Endothelial cell (in vitro differentiated cells): Measurements from ENCODE around the gene TRAPPC5. TPM values are rescaled to one million over a fixed set of nuclear protein-coding genes. Genes with fewer than 3 reads are reported as not detected.

ENCODE experiments used
- DNase-seq: peaks from one replicate; pipeline ENCODE4 v3.0.0; 2021; ENCODE audit warnings: low spot score
- H3K27ac Mint-ChIP-seq: one replicate; pipeline ENCODE4 v1.8.0; 2021; ENCODE audit warnings: mixed read lengths, inconsistent platforms; ENCODE audit not compliant: unreplicated experiment
- H3K27me3 Mint-ChIP-seq: one replicate; pipeline ENCODE4 v1.8.0; 2021; ENCODE audit warnings: mild to moderate bottlenecking, moderate library complexity, mixed read lengths, inconsistent platforms; ENCODE audit not compliant: unreplicated experiment
- H3K36me3 Mint-ChIP-seq: one replicate; pipeline ENCODE4 v1.8.0; 2021; ENCODE audit warnings: mild to moderate bottlenecking, low read depth, mixed read lengths, inconsistent platforms; ENCODE audit not compliant: unreplicated experiment
- H3K4me1 Mint-ChIP-seq: one replicate; pipeline ENCODE4 v1.8.0; 2021; ENCODE audit warnings: mild to moderate bottlenecking, mixed read lengths, inconsistent platforms; ENCODE audit not compliant: unreplicated experiment
- H3K4me3 Mint-ChIP-seq: one replicate; pipeline ENCODE4 v1.8.0; 2021; ENCODE audit warnings: mild to moderate bottlenecking, mixed read lengths, inconsistent platforms; ENCODE audit not compliant: unreplicated experiment
- H3K9me3 Mint-ChIP-seq: one replicate; pipeline ENCODE4 v1.8.0; 2021; ENCODE audit warnings: mixed read lengths, inconsistent platforms; ENCODE audit not compliant: unreplicated experiment
- total RNA-seq: library from RNA; stranded (reverse); fragmentation: NEBNext Ultra II Directional; extraction: Animal tissue kit (Norgen Biotek cat#: 25700); gene quantifications from one replicate; pipeline ENCODE4 v1.2.1, GENCODE V29; 2021; ENCODE audit not compliant: unreplicated experiment
- TF ChIP-seq, protein P1 (sequence below): fragments of 200-600 bp; sonication (generic); IDR thresholded peaks from one replicate; pipeline ENCODE4 v1.5.0; 2021; ENCODE audit warnings: antibody characterized with exemption; ENCODE audit not compliant: unreplicated experiment

The TRAPPC5 gene
- total RNA-seq, 1 donor from 2014 or later: 82.0 TPM

DNA sequence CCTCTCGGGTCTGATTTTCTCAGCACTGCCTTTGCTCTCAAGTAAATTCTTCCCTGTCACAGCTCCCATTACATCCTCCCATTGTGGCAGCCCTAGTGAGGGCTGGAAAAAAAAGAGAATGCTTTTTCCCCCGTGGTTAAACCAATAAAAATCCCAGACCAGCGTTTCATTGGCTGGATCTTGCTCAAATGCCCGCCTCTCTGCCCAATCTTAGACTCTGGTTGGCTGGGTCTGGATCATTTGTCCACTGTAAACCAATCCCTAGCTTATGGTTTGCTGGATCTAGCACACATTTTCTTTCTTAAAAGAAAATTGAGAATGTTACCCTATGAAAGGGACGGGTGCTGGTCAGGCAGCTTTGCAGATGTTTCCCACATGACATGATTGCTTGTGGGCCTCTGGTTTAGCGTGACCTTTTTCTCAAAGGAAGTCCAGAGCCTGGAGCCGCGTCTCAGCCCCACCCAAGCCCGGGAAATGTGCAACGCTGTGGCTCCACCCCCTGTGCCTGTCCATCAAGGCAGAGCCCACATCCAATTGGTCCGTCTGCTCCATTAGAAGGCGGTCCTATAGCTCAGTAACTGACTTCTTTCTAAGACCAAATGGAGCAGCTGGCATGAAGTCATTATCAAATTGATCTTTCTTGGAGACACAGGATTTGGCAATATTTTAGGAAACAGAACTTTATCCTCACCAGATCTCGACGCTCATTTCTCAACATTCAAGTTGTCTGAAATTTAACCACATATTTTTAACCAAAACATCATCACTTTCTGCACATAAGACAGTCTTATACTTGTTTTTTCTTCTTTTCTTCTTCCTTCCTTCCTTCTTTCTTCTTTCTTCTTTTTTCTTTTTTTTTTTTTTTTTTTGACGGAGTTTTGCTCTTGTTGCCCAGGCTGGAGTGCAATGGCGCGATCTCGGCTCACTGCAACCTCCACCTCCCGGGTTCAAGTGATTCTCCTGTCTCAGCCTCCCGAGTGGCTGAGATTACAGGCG is 6.3 kb upstream of the TRAPPC5 start:
- H3K9me3 Mint-ChIP-seq: peaks cover 4% of the 10 kb centered on the region
- TF ChIP-seq, protein P1, sequence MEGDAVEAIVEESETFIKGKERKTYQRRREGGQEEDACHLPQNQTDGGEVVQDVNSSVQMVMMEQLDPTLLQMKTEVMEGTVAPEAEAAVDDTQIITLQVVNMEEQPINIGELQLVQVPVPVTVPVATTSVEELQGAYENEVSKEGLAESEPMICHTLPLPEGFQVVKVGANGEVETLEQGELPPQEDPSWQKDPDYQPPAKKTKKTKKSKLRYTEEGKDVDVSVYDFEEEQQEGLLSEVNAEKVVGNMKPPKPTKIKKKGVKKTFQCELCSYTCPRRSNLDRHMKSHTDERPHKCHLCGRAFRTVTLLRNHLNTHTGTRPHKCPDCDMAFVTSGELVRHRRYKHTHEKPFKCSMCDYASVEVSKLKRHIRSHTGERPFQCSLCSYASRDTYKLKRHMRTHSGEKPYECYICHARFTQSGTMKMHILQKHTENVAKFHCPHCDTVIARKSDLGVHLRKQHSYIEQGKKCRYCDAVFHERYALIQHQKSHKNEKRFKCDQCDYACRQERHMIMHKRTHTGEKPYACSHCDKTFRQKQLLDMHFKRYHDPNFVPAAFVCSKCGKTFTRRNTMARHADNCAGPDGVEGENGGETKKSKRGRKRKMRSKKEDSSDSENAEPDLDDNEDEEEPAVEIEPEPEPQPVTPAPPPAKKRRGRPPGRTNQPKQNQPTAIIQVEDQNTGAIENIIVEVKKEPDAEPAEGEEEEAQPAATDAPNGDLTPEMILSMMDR: no peak
- DNase-seq: no peak
- no peaks in the 10 kb centered on the region for H3K36me3 Mint-ChIP-seq
- H3K4me1 Mint-ChIP-seq: peaks cover 4% of the 10 kb centered on the region
- no peak overlapping the region for H3K4me3 Mint-ChIP-seq
- H3K27me3 Mint-ChIP-seq: peaks cover 19% of the 10 kb centered on the region
- H3K27ac Mint-ChIP-seq: no peak overlapping the region

DNA sequence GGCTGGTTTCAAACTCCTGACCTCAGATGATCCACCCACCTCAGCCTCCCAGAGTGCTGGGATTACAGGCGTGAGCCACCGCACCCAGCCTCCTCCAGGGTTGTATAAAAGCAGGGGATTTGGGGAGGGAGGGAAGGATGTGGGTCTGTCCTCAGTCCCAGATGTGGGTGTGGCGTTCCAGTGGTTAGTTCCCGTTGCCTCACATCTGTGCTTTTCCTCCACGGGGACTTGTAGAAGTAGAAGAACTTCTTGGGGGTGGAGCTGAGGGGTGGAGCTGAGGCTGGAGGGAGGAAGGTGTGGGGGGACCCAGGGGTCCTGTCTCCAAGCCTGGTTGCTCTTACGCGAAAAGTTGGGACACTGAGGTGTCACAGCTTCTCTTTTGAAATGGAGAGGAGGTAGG is 4.3 kb upstream of the TRAPPC5 start:
- Mint-ChIP-seq H3K27me3 (peaks cover 17% of the 10 kb centered on the region), H3K27ac (no peak overlapping the region)
- TF ChIP-seq, protein P1: no peak

DNA sequence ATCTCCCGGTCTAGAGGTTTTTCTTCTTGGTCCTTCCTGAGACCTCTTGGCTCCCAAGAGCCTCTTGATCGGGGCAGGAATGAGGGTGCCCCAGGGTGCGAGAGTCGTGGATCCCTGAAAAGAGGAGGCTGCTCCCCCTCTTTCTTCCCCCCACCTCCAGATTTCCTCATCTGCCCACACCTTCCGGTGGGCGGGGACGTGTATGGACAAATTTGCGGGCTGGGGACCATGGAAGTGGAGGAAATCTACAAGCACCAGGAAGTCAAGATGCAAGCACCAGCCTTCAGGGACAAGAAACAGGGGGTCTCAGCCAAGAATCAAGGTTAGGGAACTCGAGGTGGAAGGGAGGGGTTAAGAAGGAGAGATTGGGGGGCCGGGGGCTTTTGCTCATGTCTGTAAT is 3.8 kb upstream of the TRAPPC5 start, which contains the start of gene MCEMP1:
Gene MCEMP1, plus strand, starts transcription at position 237 of the 400 bp plus-strand sequence. Its CDS starts 31 bp downstream, at position 268.
- Mint-ChIP-seq H3K36me3 (peaks cover 4% of the 10 kb centered on the region), H3K27ac (no peak within 1 kb of the TSS), H3K4me1 (no peaks in the 10 kb centered on the region), H3K4me3 (peak within 1 kb of the TSS; percentile 21), H3K27me3 (peaks cover 14% of the 10 kb centered on the region), H3K9me3 (peaks cover 4% of the 10 kb centered on the region)
- no peak for DNase-seq
- TF ChIP-seq, protein P1: no peak

More for the DNA sequence above, 4.3 kb upstream of the TRAPPC5 start:
- peaks cover 4% of the 10 kb centered on the region for H3K36me3 Mint-ChIP-seq
- DNase-seq: no peak
- H3K9me3 Mint-ChIP-seq: peaks cover 4% of the 10 kb centered on the region
- no peak overlapping the region for H3K4me3 Mint-ChIP-seq
- no peaks in the 10 kb centered on the region for H3K4me1 Mint-ChIP-seq

DNA sequence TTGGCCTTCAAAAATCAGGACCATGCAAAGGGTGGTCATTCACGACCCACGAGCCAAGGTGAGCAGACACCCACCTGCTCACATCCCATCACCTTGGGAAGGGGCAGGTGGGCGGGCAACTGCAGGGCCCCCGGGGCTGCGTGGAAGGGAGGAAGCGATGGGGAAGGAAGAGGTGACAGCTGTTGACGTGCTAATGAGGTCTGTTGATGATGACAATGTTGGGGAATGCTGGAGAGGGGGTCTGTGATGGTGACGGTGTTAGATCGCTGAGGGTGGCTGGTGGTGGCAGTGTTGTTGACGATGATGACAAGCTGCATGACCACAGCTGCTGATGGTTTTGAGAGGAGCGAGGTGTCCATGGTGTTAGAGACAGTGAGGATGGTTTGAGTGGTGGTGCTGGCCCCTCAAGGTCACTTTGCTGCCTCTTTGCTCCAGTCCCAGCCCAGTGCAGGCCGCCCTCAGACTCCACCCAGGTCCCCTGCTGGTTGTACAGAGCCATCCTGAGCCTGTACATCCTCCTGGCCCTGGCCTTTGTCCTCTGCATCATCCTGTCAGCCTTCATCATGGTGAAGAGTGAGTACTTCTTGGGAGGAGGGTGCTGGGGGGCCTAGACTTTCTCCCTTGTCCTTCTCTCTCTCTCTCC is 2.8 kb upstream of the TRAPPC5 start:
- H3K27me3 Mint-ChIP-seq: peaks cover 10% of the 10 kb centered on the region
- no peaks in the 10 kb centered on the region for H3K4me1 Mint-ChIP-seq
- H3K36me3 Mint-ChIP-seq: peaks cover 6% of the 10 kb centered on the region
- peaks cover 4% of the 10 kb centered on the region for H3K9me3 Mint-ChIP-seq
- TF ChIP-seq, protein P1: no peak
- no peak for DNase-seq
- H3K4me3 Mint-ChIP-seq: peak overlapping the region; percentile 21
- no peak overlapping the region for H3K27ac Mint-ChIP-seq
